Dermis microvascular lymphatic vessel endothelial cell (primary cell): Measurements from ENCODE around the gene WHRN. TPM values are rescaled to one million over a fixed set of nuclear protein-coding genes. Genes with fewer than 3 reads are reported as not detected.
A peak's percentile ranks its signal among the peaks of the same experiment; 100 is the strongest.

Experiments used
- DNase-seq, 2 donors: peaks; one replicate each; pipeline versions ENCODE4 v3.0.0 to v3.0.0-alpha.2; 2010; ENCODE audit warnings: low read depth in 2 of 2
- total RNA-seq: library from RNA; depleted of rRNA; stranded (reverse); fragments of >200 nt; gene quantifications from 2 replicates; pipeline ENCODE4 v1.2.1, GENCODE V29; 2014

WHRN gene
- total RNA-seq, 1 donor from 2014 or later, result 0.13 TPM

DNA sequence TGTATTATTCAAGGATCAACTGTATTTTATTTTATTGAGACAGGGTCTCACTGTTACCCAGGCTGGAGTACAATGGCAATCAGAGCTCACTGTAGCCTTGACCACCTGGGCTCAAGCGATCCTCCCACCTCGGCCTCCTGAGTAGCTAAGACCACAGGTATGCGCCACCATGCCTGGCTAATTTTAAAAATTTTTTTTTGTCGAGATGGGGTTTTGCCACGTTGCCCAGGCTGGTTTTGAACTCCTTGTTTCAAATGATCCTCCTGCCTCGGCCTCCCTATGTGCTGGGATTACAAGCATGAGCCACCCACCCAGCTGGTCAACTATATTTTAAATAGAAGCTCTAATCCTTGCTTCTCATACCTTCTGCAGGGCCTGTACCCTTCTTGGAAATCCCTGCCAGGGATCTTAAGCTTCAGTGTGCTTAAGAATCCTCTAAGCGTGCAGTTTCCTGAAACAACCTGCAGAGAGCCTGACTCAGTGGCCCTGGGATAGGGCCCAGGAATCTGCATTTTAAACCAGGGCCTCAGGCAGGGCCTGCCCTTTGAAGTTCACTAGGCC lies 120.4 kb downstream of the WHRN start:
- DNase-seq, result no peak

DNA sequence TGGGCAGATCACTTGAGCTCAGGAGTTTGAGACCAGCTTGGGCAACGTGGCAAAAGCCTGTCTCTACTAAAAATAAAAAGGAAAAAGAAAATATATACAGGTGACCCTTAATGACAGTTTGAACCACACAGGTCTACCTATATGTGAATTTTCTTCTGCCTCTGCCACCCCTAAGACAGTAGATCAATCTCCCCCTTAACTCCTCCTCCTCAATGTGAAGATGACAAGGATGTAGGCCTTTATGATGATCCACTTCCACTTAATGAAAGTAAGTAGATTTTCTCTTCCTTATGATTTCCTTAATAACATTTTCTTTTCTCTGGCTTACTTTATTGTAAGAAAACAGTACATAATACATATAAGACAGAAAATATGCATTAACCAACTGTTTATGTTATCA lies 120.9 kb downstream of the WHRN start:
- no peak for DNase-seq

DNA sequence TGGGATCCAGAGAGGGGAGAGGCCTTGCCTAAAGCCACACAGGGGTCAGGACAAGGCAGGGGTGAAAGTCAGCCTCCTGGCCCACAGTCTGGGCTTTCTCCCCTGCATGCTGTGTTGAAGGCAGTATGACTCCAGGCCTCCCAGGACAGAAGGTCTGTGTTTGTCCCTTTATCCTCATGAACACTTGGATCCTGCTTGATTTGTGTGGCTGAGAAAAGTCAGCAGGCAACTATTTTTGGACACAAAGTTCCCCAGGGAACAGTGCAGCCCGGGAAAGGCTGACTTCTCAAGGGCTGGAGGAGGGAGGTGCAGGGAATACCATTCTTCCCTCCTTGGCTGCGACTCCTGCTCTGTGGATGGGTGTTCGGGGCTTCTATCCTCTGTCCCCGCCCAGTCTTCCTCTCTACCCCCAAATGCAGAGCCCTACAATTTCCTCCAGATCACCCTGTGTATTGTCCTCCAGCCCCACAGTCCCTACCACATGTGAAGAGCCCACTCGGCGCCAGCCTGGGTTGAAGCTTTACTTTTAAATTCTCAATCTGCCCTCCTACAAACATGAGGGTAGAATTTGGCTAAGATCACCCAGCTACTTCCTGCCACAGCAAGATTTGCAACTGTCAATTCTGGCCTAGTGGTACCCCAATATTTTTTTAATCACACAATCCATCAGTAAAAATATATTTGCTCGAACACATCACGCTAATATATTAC lies 121.6 kb downstream of the WHRN start:
- DNase-seq, result no peak

DNA sequence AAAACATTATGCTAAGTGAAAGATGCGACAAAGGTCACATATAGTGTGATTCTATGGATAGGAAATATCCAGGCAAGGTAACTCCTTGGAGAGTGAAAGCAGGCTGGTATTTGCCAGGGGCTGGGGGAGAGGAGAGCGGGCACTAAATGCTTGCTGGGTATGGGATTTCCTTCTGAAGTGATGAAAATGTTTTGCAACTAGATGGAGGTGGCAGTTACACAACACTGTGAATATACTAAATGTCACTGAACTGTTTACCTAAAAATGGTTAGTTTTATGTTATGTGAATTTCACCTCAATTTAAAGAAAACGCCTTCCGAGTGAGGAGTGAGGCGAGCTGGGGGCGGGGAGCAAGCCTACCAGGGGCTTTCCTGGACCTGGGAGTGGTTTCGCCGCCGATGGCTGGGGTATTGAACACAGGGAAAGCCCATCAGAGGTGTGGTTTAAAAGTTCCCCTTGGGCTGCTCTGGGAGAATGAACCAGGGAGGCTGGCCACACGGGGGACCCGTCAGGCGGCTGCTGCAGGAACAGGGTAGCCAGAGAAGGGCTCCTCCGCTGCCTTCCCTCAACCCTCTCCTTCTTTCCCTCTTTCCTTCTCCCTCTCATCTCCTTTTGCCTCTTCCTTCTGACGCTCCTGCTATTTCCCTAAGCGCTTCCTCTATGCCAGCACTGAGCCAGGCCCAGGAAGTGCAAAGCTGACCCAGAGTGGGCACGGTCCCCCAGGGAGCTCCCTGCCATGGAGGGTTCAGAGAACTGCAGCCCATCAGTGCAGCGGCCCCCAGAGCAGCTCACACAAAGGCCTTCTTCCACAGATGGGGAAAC lies 122.4 kb downstream of the WHRN start:
- no peak for DNase-seq

DNA sequence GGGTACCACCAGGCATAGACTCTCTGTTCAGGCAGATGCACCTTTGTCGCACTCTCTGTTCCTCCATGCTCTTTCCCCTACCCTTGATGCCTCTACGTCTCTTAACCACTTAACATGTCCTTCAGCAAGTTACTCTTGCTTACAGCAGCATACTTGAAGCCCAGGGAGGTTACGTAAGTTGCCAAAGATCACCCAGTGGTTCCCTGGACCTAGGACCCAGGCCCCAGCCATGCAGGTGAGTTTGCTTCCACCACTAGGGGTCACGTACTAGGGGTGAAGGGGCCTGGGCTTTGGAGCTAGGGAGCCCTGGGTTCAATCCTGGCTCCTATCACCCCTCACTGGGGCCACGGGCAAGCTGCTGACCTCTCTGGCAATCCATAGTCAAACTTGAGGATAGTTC lies 126.4 kb downstream of the WHRN start:
- no peak for DNase-seq

DNA sequence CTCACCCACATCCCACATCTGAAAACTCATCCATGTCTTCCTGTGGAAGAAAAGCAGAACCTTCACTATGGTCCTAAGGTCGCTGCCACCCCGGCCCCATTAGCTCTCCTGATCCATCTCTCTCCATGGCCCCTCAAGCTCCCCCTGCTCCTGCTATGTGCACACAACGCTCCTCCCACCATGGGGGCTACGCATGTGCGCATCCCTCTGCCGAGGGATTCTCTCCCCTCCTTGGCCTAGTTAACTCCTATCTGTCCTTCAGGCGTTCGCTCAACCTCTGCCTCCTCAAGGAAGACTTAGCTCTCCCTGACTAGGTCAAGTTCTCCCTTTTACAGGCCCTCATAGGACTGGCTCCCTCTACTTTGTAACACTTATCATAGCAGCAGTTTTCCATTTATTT lies 127.3 kb downstream of the WHRN start:
- DNase-seq, result no peak

DNA sequence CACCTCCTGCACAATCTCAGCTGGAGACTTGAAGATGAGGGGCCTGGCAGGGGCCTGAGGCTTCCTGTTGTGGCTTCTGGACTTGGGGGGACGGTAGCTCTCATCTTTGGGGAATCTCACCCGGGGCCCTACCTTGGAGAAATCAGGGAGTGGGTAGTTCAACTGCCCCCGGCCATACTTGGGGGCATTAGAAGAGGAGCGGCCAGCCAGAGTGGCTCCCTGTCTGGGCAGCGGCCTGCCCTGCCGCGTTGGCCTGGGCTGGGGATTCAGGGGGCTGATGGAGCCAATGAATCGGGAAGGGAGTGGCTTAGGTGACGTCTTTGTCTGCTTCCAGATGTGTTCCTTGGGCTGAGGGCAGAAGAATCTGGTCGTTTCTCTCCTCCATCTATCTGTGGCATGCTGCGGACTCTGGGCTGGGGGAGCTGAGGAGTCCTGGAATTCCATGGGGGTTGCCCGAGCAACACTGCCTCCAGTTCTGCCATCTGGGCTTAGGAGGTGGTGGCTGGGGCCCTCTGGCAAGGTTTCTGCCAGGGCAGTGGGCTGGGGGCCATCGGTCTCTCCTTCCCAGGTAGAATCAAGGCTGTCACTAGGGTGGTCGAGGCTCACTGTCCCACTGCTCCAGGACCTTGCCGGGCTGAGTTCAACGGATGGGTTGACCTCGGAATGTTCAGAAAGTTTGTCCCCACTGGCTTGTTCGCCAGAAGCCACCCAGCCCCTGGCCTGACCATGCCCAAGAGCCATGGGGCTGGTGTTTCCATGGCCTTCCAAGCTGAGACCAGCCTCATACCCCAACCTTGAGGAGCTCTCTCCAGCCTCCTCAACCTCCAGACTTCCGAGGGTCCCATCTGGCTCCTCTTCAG lies 128.5 kb downstream of the WHRN start:
- DNase-seq, result no peak

DNA sequence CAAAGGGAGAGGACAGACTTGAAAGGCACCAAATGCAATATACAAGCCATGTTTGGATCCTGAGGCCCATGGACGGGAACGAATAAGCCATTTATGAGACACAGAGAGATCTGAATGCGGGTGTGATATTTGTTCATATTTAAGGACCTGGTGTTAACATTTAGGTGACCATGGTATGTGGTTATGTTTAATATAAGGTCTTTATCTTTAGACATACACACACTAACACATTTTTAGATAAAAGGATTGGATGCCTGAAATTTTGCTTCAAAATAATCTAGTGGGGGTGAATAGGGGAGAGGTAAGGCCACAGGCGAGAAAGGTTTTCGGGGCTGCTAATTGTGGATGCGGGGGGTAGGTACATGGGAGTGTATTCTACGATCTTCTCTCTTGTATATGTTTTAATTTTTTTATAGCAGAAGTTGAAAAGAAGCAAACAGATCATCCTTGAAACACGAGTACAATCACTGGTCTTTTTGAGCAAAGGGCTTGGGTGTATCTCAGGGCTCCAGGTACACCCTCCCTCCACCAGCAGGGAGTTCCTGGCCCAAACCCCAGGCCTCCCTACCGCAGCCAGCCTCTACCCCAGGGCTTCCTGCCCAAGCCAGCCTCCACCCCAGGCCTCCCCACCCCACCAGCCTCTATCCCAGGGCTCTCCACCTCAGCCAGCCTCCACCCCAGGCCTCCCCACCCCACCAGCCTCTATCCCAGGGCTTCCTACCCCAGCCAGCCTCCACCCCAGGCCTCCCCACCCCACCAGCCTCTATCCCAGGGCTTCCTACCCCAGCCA lies 129.7 kb downstream of the WHRN start:
- no peak for DNase-seq

DNA sequence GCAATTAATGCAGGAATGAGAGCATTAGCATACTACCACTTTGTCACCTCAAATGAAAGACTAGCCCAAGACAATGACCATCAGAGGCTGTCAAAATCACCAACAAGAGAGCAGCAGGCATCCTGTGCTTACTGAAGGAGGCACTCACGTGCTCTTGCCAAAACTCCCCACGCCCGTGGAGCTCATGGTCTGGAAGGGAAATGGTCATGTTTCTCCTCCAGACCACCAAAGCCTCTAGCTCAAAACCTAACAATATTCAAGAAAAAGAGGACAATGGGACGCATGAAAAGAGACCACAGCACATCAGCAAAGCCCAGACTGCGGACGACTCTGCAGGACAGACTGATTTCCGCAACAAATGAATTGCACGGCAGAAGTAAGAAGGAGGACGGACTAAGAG lies 130.3 kb downstream of the WHRN start:
- no peak for DNase-seq

DNA sequence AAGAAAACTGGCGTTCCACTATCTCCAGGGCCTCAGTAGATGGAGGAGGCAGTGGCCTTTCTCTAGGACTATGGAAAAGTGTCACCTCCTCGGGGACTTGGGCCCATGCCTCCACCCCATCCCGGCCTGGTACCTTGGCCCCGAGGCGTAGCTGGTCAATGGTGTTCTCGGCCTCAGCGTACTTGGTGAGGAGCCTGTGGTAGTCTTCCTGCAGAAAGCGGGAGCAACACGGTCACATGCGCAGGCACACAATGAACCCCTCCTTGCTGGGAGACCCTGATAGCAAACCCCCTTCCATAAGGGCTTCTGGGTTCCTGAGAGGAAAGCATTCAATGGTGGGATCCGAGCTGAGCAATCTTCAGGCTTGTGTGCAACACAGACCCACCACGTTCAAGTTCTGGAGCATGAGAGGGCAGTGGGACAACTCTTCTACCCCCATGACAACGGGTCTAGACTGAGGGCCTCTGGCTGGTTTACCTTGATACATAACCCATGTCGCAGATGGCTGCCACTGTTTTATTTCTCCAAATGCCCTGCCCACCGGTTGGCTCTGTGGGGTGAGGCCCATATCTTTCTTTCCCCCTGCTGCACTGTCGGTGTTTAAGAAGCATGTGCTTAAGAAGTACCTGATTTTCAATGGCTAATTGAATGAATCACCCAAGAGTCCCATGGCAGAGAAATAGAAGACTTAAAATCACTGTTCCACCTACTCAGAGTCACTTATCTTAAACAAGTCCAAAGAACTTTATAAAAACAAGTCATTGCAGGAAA lies 131.1 kb downstream of the WHRN start:
- DNase-seq, result no peak

DNA sequence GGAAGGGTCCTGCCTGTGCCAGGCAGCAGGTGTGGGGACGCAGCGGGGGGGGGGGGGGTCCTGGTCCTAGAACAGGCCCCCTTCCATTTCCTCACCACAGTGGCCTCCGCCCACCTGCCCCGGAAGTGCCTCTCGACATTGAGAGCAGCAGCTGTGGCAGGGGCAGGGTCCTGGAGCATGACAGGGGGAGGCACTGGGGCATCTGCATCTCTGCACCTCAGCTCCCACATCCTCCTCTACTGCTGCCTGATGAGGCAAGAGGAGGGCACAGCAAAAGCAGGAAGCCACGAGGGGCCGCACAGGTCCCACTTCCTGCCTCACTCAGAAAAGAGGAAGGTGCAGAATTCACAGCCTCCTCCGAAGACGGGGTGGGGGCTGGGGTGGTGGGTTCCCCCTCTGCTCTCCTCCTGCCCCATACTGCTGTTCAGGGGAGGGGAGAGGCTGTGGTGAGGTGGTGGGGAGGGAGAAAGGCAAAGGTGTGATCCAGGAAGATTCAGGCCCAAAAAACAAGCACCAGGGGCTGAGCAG lies 132.3 kb downstream of the WHRN start:
- DNase-seq, result peak in 1 of 2 donors; percentile 17

DNA sequence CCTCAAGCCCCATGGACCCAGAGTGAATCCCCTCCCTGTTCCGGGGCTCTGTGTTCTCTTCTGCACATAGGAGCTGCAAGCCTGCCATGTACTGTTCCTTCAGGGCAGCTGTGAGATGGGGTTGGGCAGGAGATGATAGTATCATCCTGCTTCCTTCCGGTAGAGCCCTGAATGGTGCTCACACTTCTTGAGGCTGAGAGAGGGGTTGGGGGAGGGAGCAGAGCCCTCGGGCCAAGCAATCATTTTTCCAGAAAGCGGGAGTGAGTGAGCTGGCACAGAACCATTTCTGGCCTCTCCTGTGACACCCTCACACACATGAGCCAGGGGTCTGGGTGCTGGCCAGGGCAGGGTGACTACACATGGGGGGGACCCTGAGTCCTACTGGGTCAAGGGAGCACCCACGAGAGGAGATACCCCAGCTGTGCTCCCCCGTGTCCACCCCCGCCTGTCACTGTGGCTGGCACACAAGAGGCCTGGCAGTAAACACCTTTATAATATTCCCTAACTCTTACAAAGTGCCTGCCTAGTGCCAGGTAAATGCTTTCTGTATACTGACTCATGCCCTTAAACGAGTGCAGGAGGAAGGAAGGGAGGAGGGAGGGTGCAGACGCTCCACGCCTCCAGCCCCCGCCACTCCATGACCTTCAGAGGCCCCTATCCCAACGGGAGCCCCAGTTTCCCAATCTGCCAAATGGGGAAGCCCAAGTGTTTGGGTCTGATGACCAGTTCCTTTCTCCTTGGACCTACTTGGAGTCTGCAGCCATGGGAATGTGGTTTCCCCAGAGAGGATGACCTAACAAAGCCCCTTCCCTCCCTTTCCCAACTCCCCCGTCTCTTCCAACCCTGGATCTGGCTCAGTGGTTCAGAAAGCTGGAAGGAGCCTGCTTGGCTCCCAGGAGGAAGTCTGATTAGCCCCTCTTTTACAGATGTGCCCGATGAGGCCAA lies 133.0 kb downstream of the WHRN start:
- peak in 1 of 2 donors; percentile 18 for DNase-seq

DNA sequence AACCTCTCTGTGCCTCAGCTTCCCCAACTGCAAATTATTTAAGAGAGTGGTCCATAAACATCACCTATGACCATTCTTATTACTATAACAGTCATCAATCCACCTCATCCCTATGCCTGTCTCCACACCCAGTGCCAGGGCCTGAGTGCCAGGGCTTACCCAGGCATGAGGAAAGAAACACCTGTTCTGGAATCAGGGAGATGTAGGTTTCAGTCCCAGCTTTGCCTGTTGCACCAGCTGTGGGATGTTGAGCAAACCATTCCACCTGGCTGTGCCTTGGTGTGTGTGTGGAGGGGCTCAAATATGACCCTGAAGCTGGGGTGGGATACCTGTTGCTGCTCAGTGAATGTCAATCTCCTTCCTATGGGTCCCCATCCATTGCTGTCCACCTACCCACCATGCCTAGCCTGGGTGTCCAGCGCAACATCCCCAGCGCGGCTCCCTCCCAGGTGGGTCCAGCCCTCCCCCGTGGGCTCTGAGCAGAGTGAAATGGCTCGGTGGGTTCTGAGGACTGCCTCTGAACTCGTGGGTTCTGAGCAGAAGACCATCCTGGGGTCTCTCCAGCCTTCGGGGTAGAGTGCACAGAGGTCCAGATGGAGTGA lies 133.8 kb downstream of the WHRN start:
- no peak for DNase-seq

DNA sequence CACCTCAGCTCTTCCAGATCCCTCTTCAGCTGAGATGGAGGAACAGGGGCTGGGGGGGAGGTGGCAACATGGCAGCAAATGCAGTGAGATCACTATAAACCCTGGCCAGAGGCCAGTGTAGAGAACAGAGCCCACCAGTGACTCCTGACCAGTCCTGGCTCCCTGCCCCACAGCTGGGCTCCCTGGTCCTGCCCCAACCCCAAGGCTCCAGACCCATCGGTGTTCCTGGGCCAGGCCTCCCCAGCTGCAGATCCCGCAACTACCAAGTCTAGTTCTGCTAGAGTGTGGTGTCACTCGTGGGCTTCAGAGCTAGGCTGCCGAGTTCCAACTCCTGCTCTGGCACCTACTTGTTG lies 134.3 kb downstream of the WHRN start:
- no peak for DNase-seq

DNA sequence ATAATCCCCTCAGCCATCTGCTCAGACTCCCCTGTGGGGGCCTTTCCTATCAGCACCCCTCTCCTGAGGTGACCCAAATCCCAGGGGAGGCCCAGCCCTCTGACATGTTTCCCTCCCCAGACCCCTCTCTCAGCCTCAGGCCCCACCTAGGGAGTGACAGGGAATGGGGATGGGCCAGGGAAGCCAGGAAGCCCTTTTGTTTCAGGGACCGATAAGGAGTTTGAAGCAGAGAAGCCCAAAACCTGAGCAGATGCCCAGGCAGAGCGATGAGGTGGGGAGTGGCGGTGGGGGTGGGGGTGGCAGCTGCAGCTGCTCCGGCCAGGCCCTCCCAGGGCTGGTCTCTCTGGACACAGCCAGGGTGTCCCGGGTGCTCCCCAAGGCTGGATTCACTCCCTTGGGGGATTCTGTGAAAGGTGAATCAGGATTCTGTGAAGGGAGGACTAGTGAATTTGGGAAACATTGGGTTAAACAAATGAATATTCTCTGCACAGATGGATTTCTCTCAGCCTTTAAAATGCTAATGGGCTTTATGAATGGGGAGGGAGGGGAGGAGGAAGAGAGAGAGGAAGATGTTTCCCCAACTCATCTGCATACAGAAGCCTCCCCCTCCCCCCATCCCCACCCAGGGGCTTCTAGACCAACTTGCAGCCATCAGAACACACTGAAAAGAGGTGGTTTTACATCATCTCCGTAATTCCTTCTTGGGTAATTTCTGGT lies 134.9 kb downstream of the WHRN start:
- no peak for DNase-seq

DNA sequence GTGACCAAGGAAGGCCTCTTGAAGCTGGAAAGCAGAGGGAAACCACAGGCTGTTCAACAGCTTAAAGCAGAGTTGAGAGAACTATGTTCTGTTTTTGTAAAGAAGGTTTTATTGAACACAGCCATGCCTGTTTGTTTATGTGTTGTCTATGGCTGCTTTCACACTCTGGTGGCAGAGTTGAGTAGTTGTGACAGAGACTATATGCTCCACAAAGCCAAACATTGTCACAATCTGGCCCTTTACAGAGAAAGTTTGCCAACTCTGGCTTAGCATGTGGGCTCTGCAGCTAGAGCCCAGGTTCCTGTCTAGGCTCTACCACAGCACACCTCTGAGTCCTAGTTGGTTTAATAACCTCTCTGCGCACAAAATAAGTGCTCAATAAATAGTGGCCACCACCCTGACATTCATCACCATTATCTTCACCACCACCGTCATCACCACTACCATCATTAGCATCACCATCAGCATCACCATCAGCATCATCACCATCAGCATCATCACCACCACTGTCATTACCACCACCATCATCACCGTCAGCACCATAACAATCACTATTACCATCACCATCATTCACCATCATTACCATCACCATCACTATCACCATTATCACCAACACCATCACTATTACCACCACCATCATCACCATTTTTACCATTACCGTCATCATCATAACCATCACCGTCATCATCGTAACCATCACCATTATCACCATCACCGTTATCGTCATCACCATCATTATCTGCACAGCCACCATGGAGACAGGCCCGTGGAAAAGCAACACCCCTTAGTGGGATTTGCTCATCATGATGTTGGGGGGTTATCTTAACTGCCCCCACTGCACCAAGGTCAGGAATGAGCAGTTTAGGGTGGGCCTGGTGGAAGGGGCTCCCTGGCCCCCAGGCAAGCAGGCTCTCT lies 135.8 kb downstream of the WHRN start:
- DNase-seq, result no peak
